GM18873 (cell line): ENCODE results near the gene ZBTB9.

Experiments used
- ATAC-seq: cut with Tn5 transposase; IDR thresholded peaks from one replicate; pipeline ENCODE4 v1.9.1; 2021; ENCODE audit warnings: mild to moderate bottlenecking, moderate library complexity, moderate number of reproducible peaks; ENCODE audit not compliant: unreplicated experiment, low FRiP score

Gene ZBTB9

DNA sequence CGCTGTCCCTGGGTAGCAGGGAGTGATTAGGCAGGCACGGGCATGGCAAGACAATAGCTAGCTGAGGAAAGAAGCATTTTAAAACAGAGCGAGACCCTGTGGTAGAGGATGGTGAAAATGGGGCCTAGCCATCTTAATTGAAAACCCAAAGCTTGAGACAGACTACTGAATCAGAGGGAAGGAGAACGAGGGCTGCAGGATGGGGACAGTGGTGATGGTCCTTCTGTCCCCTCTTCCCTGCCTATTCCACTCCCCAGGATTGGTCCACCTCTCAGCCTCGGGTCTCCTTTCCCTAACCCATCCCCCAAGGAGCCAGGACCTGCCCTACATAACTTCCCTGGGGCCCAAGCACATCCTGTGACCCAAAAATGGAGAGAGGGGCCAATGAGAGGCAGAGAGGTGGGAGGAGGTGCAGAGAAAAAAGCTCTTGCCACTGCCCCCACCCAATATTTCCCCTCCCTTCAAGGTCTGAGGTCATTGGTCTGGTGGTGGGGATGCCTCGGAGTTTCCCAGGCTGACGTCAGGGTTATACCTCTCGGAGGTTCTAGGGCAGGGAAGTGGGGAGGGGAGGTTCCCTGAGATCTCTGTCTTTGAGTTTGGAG lies 35.6 kb upstream of the ZBTB9 start:
- no peak for ATAC-seq

DNA sequence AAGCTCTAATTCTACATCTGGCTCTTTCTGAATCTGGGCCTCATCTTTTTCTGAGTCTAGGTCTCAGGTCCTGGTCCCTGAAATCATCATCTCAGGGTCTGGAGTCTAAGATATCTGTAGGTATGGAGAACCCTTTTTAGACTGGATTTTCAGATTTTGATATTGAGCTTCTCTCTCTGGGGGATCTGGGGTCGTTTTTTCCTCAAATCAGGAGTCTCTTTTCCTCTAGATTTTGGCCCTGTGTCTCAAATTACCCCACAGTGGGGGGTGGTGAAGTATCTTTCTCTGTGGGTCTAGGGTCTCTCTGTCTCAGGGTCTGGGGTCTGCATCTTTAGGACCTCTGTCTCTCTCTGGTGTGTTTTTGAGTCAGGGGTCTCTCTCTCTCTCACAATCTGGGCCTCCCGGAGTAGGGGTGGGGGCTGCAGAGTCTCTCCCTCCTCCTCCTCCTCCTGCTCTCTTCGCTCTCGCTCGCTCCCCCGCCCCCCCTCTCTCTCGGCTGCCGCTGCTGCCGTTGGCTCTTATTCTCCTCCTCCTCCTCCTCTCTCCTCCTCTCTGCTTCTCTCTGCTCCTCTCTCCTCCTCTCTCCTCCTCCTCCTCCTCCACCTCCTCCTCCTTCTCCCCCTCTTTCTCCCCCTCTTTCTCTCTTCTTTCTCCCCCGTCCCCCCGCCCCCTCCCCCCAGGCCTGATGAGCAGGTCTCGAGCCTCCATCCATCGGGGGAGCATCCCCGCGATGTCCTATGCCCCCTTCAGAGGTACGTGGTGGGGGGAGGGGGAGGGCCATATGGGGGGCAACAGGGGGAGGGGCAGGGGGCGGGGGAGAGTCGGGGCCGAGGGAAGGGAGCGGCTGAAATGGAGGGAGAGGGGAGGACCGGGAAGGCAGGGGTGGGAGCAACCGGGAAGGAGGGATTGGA lies 34.5 kb upstream of the ZBTB9 start, which contains the start of gene SYNGAP1:
Gene SYNGAP1 (plus strand): TSS at position 486 of the 911 bp plus-strand sequence. CDS start 200 bp downstream, at position 686.
- ATAC-seq: no peak

DNA sequence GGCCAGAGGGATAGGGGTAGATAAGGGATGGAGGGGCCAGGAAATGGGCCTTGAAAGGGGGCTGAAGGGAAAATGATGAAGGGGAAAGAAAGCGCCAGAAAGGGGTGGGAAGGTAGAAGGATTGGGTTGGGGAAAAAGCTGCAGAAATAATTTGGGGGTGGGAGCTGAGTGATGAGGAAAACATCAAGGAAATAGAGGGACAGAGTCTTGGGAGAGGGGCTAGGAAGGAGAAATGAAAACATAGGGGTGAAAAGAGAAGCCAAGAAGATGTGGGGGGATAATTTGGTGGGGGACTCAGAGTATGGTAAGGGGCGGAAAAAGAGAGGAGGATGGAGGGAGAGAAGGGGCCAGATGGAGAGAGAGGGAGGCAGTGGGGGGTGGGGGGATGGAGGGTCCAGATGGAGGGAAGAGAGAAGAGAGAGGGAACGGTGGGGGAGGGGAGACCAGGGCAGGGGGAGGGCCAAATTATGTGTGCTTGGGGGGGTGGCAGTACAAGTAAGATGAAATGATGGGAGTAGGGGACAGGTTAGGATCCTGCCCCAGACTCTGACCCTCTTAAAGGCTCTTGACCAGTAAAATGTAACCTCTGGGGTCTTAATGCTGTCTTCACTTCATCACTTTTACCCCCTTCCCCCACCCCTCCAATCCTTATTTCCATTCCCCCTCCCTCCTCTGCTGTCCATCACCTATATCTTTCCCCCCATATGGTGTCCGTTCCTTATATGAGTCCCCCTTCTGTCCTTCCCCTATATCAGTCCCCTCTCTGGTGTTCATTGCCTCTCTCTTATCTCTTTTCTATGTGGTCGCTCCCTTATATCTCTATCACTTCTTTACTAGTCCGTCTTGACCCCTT lies 33.7 kb upstream of the ZBTB9 start:
- ATAC-seq: no peak

DNA sequence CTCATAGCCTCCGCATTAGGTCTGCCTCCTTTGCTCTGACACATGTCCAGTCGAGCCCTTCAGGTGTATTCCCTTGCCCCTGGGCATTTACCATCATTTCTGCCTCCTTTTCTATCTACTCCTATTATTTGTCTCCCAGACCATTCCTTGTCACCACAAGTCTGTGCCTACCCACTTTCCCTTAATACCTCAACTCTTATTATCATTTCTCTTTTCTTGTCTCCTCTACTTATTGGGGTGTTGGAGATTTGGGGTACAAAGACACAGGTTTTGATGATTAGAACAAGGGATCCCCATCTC lies 33.1 kb upstream of the ZBTB9 start:
- ATAC-seq: no peak

DNA sequence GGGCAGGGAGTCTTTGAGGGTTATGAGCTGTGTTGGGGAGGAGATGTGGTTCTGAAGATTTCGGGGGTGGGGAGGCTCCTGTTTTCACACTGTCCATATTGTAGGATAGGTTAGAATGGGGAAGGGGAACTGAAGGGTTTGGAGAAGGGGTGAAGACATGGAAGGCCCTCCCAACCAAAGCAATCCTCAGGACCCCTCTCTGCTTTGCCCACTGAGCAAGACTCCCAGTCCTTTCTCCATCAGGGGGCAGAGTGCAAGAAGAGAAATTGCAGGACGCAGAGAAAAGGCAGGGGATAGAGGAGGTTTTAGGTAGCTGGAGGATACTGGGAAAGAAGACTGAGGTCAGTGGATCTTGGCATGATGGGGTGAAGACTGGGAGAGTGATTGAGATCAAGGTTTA lies 30.6 kb upstream of the ZBTB9 start:
- no peak for ATAC-seq

DNA sequence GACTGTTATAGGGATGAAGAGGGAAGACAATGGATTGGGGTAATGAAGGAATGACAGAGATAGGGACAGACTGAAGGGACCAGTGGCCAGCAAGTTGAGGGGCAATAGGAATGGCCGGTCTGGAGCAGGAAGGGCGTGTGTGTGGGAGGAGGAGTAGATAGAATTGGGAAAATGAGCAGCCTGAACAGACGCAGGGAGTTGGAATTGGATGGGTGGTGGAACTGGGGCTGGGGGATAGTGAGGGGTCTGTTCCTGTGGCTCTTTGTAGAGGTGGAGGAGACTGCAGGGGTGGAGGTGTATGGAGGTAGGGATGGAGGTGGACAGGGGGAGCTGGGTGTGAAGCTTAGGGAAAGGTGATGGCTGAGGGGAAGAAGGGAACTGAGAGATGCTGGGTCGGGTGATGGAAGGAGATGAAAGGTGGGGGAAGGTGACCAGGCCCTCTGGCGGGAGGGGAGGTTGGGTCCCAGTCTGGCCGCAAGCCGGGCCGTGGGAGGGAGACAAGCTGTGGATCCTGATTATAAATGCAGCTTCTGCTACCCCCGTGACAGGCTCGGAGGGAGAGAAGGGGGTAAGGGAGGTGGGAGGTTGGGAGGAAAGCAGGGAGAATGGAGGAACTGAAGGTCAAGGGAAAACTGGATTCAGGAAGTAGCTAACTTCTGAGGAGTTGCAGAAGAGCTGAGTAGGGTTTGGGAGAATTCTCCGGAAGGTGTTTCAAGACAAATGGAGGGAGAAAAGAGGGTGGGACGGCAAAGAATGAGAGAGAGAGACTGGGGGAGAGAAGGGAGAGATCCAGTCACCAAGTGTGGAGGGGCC lies 29.3 kb upstream of the ZBTB9 start:
- ATAC-seq: no peak

DNA sequence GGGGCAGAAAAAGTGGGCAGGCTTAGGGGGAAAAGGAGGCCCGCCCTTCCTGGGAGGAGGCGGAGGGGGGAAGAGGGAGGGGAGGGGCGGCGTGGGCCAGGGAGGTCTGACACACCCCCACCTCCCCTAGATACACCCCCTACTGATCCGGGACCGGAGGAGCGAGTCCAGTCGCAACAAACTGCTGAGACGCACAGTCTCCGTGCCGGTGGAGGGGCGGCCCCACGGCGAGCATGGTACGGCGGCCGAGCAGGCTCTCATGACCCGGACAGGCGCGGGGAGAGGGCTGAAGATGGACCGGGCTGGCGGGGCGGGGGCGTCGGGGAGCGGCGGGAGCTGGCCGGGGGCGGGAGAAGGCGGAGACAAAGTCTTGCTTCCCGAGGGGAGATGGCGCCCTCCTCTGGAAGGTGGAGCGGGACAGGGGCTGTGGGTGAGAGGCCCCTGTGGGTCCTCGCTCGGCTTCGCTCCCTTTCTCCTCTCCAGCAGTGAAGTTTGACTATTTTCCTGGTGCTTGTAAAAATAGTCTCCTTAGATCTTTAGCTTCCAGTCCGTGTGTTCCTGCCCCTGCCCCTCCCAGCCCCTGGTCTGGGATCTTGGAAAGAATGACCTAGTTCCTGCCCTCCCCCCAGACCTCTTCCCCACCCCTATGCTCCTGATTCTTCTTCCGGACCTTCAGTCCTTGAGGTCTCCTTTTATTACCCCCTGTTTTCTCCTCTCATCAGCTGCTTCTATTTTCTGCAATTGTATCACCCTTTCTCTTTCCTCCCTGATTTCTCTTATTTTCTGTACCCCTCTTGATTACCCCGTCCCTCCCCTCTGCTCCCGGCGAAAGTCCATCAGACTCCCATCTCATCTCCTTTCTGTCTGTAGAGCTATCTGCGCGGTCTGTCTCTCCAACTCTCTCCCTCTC lies 28.5 kb upstream of the ZBTB9 start:
- no peak for ATAC-seq

DNA sequence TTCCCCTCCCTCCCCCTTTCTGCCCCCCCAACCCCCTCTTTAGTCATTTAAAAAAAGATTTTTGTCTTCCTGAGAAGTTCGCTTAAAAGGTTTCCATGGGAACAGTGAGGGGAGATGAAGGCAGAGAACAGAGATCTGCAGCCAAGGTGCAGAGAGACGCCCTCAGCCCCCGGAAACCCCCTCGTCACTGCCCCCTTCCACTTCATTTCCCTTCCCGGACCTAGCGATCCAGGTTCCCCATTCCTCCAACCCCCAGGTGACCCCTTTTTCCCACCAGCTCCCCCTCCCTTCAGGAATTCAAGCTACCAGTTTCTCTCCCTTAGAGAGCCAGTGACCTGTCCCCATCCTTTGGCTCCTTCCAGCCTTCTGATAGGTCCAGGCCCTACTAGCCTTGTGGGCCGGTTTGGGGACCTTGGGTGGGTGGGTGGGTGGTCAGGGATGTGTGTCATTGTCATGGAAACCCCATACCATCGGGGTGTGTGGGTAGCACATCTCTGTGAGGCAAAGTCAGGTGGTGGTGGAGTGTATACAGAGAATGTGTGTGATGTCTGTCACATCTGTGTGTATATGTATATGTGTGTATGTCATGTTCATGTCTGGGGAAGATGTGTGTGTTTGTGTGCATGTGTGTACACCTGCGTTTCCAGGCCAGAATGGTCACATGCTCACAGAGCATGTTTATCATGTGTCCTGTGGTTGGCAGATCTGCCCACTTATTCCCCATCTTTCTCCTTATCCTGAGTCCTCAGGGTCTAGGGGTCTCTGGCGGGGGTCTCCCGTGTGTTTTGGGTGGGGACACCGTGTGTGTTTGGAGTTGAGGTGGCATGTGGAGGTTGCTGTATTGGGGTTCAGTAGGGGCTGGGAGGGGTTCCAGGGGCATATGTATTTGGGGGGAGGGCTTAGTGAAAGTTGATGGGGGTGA lies 27.5 kb upstream of the ZBTB9 start:
- ATAC-seq: no peak

DNA sequence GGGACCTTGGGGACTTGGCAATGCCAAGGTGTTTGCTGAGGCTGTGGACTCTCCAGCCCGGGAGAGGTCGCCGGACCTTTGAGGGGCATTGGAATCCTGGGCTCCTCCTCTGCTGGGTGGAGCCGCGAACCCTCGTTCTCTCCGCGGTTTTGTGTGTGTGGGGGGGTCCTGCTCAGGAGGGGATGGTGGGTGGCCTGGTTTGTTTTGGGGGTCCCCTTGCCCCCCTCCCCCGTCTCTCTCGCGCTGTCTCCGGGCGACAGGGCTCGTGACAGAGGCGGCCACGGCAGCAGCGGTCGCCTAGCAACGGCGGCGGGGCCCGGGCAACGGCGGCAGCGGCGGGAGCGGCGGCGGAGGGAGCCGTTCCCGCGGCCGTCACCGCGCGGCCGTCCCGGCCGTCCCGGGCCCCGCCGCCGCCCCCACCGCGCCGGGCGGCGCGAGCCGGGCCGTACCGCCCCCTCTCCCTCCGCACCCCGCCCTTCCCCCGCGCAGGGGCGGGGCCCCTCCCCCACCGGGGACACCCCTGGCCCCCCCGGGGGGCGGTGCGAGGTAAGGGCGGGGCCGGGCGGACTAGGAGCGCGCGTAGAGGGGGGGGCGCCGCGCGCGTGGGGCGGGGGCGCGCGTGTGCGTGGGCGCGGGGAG lies 26.7 kb upstream of the ZBTB9 start:
- no peak for ATAC-seq

DNA sequence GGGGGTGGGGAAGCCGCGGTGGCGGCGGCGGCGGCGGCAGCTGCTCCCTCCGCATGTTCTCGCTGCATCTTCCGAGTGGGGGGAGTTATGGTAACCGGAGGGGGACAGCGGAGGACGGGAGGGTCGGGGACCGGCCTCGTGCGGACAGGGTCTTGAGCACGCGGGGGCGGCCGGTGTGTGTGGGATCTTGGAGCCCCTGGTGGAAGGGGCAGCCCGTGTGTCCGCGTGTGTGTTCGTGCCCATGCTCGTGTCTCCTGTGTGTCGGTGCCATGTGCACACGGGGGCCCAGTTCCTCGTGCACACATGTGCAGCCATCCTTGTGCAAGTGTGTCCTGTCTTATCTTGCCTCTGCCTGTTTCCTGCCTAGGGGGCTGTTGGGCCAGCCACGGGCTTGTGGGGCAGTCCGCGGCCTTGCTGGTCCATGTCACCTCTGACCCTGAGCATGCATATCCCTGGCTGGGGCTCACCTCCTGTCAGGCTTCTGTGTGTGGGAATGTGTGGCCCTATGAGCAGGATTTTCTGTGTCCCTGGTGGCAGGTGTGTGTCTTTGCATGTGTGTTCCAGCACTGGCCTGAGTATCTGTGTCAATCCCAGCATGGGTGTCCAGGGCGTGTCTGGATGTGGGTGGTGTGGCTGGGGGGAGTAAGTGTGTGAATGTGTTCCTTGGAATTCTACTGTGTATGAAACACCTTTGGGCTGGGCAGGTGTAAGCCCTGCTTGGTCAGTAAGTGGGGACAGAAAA lies 26.0 kb upstream of the ZBTB9 start:
- no peak for ATAC-seq

DNA sequence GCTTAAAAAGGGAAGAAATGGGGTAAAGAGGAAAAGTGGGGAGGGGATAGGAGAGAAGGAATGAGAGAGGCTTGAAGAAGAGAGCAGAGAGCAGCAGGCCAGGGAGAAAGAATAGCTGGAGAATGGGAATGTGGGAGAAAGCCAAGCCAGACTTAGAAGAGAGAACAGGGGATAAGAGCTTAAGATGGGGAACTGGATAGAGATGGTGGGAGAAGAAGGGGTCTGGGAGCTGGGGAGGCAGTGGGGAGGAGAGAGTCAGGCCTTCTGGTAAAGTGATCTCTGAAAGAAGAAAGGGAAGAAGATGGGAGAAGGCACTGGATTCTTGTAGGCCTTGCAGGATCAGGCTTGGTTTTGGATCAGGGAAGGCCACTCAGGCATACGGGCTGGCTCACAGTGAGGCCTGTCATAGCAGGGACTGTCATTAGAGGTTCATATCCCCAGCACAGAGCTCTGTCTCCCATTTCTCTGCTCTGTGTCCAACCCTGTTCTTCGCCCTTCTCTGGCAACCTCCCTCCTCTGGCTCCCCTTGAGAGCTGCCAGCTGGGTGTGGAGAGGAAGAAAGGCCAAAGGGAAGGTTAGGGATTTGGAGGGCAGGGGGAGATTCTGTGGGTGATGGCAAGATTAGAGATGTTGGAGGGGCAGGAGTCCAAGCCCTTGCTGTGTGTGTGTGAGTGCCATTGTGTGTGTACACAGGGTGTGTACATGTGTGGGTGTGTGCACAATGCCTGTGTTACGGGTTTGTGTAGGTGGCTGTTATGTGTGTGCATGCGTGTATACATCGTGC lies 25.2 kb upstream of the ZBTB9 start:
- no peak for ATAC-seq

DNA sequence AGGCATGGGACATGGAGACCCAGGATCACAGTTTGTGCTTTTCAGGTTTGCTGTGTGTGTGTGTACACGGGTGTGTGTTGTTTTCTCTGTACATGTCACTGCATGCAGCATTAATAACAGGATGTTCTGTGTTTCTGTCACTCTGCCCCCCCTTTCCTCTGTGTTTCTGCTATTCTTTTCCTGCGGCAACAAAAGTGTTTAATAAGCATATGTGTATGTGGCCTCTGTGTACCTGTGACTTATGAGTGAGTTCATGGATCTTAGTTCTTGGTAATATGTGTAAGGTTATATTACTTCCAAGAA lies 24.7 kb upstream of the ZBTB9 start:
- ATAC-seq: no peak

DNA sequence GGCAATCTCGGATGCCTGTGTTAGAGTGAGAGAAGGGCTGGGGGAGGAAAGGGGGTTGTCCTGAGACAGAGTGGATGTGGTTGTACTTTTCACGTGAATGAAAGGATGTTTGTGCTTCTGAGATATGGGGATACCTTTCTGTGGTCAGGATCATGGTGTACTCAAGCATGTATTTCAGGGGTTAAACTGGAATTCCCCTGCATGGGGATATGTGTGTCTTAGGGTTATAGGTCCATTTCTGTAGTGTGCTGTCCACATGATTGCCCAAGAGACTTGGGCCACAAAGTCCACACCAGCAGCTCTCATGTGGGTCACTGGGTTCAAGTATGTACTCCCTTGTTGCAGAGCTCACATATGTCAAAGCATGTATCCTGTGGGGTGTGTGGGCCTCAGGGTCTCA lies 24.0 kb upstream of the ZBTB9 start:
- no peak for ATAC-seq

DNA sequence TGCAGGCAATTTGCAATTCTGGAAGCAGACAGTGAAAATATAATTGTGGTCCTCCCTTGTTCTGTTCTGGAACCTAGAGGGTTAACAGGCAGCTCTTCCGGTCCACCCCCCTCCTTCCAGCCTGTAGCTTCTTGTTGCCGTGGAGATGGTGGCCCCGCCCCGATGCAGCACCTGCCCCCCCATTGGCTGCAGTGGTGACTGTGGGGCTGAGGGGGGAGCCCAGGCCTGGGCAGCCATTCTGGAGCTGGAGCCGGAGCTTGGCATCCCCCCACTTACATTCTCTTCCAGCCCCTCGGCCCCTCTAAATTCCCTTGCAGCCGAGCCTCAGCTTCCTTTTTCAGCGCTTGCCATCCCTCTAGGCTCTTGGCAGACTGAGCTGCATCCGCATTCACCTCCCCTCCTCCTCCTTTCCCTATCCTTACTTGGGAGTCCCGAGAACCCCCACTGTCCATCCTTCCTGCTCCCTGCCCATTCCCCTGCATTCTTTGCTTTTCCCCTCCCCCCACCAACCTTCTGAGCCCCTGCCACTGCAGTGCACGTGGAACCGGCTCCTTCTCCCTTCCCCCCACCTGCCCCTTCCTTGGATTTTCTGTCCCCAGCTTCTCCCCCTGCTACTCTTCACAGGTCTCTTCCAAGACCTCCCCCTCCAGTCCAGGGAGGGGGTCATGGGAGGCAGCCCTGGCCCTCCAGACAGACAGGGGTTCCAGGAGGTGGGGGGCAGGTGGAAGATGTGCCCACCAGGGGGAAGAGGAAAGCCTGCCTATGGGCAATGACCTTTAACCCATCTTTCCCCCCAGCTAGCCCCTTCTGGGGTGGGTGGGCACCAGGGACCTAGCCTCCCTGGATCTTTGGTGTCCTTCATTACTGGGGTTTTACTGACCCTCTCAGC lies 23.1 kb upstream of the ZBTB9 start:
- ATAC-seq: no peak

DNA sequence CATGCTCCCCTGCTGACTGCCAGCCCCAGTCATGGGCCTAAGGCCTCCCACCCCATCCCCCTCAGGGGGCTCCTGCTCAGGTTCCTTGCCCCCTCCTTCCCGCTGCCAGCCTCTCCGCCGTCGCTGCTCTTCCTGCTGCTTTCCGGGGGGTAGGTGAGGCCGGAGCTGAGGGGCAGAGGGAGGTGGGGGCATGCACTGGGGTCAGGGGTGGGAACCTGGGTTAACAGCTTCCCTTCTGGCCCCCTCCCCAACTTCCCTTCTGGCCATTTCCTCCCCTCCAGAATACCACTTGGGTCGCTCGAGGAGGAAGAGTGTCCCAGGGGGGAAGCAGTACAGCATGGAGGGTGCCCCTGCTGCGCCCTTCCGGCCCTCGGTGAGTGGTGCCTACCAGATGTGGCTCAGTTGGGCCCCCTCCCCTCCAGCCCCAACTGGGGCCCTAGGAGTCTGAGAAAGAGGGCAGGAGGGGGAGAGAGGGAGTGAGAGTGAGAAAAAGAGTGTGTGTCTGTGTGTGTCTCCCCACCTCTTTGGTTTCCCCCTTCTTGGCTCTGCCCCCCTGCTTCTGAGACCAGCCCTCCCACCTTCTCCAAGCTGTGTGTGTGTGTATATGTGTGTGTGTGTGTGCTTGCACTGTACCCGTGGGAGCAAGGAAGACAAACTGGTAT lies 22.4 kb upstream of the ZBTB9 start:
- no peak for ATAC-seq
